G401.6 (cell line): Measurements from ENCODE around the gene CCDC17.

Experiments used
- FAIRE-seq: peaks from 2 replicates; lab custom pipeline; 2012; peaks lifted over from hg19 to GRCh38; lab: Jason Lieb, UNC

Gene CCDC17

DNA sequence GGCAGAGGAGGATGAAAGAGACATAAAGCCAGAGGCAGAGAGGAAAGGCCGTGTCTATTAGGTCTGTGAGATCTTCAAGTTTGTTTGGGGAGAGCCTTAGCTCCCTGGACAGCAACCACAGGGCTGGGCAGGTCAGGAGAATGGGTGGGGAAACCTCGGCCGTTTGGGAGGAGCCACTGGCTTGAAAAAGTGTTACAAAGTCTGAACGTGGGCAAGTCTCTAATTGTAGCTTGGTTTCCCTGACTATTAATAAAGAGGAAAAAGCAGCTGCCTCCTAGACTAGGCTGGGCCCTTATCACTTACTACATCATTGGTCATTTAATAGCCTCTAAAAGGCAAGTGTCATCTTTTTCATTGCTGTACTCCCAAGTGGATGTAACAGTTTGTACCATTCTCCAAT is at the start of gene CCDC17:
TSS of gene CCDC17 (minus strand) at position 83 of the 400 bp plus-strand sequence. CDS start 145 bp downstream, outside the sequence.
- no peak for FAIRE-seq

DNA sequence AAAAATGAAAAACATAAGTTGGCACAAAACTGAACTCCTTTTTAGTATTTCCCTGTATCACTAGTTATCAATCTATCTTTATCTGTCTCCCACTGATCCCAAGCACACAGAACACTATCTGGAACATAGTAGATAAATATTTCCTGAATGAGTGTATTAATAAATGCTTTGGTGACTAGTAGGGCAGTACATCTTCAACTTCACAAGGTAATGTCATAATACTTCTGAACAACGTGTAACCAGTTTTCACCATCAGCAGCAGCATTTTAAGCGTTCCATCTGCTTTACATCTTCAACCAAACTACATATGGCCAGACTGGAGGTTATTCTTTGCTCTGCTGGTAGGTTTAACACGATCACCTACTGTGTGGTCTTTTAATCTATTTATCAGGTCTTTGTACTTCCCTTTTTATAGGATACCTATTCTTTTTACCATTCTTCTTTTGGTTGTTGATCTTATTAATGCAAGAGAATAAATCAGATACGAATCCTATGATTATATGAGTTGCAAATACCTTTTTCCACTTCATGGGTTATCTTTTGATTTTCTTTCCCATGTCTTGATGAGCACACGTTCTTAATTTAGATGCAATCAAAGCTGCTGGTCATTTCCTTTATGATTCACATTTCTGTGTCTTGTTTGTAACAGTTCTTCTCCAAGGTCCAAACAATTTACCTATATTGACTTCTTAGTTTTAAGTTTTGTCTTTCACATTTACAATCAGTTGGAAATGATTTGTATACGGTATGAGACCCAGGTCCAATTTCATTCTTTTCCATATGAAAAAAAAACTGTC is 46.2 kb upstream of the CCDC17 start:
- no peak for FAIRE-seq

DNA sequence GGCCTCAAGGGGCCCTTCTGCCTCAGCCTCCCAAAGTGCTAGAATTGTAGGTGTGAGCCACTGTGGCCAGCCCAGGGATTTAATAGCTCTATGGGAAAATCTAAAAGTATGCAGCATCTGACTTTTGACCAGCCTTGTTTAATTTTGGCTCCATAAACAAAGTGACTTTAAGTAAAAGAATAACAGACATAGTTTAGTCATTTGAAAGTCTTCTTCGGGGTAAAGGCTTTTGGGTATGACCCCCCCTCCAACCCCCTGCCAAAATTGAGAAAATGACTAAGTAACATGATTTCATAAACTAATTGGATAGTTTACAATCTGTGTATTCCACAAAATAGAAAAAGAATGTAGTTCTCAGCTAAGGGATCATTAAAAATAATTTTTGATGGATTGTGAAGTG is 45.5 kb upstream of the CCDC17 start:
- FAIRE-seq, result no peak

DNA sequence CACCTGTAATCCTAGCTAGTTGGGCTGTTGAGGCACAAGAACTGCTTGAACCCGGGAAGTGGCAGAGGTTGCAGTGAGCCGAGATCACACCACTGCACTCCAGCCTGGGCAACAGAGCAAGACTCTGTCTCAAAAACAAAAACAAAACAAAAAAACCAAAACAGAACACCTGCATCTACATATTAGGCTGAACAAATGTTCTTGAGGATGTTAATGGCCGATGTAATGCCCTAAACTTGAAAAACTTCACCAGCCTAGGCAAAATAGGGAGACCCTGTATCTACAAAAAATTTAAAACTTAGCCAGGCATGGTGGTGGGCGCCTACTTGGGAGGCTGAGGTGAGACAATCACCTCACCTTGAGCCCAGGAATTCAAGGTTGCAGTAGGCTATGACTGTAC is 44.7 kb upstream of the CCDC17 start:
- no peak for FAIRE-seq

DNA sequence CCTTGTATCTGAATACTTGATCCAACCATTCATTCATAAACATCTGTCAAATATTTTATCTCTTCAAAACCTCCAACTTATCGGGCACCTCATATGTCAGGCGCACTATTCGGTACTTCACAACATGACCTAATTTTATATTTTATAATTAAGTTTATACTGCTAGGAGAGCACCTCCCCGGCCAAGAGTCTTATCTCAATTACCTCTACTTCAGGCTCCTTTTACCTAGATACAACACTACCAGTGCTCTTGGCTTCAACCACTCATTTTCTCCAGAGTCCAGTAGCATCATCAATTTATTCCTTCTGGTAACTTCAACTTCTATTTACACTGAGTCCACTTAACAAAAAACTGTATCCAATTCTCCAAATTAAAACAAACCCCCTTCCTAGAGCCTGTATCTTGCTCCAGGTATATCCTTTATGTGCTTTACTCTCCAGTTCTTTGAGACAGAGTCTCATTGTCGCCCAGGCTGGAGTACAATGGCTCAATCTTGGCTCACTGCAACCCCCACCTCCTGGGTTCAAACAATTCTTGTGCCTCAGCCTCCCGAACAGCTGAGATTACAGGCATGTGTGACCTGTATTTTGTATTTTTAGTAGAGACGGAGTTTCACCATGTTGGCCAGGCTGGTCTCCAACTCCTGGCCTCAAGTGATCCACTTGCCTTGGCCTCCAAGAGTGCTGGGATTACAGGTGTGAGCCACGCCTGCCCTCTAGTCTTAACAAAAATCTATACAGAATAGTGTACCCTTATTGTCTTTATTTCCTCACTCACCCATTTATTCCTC is 43.7 kb upstream of the CCDC17 start:
- no peak for FAIRE-seq

DNA sequence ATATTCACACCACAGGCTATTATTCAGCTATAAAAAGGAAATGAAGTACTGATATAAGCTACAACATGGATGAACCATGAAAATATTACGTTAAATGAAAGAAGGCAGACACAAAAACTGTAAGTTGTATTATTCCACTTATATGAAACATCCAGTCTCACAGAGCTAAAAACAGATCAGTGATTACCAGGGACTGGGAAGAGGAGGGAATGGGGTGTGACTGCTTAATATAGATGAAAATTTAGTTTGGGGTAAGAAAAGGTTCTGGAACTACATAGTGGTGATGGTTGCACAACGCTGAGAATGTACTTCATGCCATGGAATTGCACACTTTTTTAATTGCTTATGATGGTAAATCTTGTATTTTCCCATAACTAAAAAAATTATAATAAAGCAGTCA is 43.0 kb upstream of the CCDC17 start:
- FAIRE-seq, result no peak

DNA sequence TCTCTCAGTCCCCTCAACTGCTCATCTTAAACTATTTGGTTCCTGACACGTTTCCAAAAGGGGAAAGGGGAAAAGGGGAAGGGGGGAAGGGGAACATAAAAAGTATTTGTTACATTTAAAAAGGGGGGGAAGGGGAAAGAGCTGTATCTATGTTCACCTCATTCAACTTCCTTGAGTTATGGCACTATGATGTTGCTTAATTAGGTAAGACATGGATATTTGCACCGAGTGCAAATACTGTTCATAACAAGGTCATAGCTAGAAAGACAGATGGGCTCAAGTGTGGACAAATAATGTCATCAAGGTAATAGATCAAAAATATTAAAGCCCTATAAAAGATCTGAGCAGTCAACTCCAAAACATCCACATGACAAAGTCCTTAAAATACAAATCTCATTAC is 36.5 kb upstream of the CCDC17 start:
- FAIRE-seq, result no peak

DNA sequence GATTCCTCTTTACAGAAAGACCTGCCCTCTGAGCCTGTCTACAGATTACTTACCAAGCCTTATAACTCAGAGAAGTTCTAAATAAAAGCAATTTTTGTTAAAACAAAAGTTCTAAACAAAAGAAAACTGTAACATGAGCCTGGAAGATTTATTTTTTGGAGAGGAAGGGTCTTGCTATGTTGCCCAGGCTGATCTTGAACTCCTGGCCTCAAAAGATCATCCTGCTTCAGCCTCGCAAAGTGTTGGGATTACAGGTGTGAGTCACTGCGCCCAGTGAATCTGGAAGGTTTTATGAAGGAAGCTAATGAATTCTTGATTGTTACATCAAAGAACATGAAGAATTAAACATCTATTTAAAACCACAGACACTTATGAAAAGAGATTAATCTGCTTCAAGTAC is 35.4 kb upstream of the CCDC17 start:
- no peak for FAIRE-seq

DNA sequence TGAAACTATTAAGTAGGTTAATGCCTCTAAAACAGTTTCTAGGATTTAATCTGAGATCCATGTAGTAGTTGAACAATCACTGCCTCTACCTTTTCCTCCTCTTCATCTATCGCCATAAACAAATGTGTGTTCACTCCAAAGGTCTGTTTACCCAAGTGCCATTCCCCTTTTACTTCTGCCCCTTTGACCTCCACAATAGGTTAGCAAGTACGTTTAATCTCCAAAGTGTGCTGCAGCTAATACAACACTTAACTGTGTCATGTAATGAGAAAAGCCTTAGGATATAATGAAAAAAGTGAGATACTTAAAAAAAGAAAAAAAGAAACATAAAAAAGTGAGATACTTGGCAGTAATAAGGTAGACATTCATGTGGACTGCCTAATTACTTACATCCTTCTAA is 34.3 kb upstream of the CCDC17 start:
- FAIRE-seq, result no peak

DNA sequence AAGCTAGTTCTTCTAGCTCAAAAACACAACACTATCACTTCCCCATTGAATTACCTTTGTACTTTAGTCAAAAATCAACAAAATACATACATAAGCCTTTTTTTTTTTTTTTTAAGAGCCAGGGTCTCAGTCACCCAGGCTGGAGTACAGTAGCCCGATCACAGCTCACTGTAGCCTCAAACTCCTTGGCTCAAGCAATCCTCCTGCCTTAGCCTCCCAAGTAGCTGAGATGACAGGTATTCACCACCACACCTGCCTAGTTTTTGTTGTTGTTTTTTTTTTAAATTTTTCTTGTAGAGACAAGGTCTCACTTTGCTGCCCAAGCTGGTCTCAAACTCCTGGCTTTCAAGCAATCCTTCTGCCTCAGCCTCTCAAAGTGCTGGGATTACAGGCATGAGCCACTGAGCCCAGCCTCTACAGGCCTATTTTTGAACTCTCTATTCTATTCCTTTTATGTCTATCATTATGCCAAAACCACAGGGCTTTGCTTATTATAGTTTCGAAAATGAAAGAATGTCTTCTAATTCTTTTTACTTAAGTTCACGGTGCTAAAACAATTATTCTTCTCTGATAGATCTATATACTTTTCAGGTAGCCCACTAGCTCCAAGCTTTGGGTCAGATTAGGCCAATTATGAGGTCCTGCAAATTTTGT is 32.8 kb upstream of the CCDC17 start:
- no peak for FAIRE-seq

DNA sequence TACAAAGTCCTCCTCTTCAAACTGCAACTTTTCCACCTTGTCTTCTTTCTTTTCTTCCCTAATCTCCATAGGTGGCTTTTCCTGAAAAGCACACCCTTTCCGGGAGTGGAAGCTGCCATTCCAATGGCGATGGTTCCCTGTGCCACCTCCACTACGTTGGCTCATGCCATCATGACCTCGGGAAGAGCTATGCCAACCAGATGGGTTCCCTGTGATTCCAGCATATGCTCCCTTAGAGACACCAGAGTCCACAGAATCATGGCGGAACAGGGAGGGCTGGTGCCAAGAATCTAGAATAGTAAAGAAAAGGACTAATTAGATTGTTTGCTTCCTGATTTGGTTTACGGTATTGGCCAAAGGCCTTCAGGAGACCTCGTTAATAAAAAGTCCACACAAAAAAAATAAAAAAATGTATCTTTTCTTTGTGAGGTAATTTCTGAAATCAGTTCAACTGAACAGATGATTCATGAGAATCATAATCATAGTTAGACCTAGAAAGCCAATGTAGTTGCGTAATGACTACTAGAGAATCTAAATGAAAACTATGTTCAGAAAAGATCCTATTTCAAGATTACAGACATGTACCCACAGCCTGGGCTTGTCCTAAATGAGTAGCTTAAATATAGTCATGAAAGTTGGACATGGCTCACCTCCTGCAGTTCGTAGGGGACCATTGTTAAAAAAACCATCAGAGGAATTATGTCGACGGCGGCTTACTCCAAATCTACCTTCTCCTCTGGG is 30.9 kb upstream of the CCDC17 start:
- FAIRE-seq, result no peak

DNA sequence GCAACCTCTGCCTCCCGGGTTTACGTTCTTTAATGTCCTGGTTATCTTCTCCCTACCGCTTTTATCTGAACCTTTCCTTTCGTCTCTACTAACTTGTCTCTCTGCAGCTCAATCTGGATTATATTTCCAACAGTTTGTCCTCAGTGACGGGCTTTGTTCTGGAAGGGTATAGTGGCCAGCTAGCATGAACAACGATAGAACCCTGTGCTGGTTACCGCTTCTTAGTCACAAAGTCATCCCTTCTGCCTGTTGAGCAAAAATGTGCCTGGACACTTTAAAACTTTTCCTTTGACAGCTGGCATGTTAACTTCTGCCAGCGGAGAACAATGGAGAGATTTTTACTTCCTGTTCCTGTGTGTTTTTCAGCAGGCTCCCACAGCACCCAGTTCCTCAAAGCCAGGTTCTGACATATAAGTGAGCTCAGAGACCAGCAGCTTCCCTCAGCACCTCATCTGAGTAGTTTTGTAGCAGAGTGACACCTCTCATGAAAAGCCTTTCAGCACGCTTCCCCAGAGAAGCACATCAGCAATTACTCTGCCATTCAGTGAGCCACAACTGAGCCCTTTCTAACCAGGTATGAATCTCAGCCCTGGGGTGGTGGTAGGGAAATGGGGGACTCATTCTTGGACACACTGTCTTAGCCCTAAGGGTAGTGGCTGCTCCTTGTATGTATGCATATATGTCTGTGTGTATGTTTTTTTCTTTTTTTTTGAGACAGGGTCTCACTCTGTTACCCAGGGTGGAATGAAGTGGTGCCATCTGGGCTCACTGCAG is 23.6 kb upstream of the CCDC17 start:
- no peak for FAIRE-seq

DNA sequence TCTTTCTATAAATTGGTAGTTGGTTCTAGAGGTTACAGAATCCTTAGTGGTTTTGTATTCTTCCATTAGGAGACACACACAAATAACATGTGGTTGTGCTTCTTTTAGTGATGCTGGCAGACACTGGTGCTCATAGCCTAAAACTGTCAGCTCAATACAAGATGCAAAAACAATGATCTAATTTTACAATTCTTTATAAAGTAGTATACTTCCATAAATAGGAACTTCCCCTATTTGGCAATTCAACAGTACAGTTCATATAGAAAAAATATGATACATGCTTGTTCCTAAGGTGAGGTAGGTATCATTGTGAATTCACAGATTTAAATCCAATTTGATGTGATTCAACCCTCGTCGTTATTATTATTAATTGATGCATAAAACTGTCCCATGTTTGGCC is 20.8 kb upstream of the CCDC17 start:
- FAIRE-seq, result no peak

DNA sequence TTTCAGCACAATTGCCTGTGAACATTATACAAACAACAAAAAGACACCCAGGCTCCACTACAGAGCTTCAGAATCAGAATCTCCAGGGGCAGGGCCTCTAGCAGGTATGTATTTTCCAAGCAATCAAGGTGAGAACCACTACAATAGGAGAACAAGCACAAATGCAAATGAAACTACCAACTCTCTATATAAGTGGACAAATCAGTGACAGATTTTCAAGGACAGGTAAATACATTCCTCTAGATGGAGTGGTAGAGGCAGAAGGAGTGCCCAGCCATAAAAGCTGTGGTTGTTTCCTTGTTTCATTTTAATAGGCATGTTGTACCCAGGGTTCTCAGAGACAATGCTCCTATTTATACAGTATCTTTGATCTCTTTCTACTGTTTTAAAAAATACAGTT is 20.1 kb upstream of the CCDC17 start:
- no peak for FAIRE-seq

DNA sequence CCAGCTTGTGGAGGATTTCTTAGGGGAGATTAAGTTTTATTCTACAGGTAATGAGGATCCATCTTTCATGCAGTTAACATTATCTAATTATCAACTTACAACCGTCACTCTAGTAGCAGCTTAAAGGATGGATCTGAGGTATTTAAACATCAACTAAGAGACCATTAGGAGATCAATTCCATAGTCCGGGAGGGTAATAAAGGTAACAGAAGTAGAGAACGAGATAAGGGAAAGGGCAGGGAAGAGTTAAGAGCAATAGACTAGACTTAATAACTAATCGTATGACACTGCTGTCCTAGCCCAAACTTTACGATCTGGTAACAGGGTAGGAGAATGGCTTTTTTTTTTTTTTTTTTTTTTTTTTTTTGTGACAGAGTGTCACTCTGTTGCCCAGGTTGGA is 19.5 kb upstream of the CCDC17 start:
- no peak for FAIRE-seq

DNA sequence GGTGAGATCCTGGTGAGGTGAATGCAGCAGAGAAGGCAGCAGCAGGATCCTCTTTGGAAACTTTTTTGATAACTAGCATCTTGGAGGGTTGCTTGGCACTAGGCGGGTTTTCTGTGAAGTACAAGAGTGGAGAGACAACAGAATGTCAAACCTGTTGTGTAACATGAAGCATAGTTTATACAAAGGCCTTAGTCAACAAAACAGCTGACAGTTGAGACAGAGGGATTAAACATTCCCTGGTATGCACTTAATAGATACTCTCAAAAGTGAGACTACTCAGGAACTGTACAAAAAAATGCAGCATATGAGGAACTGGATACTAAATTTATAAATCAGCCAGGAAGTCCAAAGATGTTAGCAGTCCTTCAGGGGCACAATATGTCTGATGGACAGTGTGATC is 16.4 kb upstream of the CCDC17 start:
- FAIRE-seq, result no peak

DNA sequence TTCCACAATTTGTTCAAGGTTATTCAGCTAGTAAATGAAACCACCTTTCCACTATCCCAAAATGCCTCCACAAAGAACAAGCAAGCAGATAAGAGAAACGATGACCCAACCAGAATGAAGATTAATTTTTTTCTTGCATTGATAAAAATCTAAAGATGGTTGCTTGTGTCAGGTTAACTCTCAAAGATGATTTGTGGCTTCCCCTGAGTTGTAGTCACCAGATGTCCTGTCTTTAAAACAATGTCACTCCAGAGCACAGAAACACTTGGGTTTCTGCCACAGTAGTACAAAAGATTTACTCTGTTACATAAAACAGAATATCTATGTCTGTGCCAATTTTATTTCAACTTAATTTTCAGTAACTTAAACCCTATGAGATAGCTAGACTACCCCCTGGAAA is 11.4 kb upstream of the CCDC17 start:
- FAIRE-seq, result no peak

DNA sequence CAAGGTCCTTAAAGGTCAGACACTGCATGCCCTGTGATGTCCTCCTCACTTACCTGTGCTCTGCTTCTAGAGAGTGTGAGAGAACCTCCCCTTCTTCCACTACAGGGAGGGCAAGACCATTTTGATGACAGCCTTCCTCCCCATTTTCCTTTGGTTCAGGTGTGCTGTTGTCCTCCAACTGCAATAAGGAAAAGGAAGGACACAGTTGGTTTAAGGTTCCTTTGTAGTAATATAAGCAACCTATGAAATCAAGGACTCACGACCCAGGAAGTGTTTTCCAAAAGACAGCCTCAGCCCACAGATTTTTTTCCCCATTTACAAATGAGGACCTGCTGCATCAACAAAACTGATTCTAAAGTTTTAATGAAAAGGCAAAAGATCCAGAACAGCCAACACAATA is 6.6 kb upstream of the CCDC17 start:
- no peak for FAIRE-seq

DNA sequence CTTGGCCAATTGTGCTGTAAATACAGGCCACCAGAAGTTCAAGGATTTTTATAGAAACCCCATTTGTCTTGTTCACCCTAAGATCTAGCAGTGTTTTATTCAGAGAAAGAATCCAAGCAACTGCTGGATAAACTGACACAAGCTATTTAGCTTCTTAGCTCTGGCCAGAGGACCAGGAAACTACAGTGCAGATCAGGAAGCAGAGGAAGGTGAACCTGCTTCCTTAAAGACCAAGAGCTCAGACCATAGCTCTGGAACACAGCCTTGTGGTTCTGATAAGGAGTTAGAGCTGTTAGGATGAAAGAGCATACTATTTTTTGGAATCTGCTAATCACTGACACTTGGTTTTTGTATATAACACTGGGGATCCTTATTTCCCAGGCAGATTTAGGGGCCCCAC is 5.2 kb upstream of the CCDC17 start:
- FAIRE-seq, result no peak

DNA sequence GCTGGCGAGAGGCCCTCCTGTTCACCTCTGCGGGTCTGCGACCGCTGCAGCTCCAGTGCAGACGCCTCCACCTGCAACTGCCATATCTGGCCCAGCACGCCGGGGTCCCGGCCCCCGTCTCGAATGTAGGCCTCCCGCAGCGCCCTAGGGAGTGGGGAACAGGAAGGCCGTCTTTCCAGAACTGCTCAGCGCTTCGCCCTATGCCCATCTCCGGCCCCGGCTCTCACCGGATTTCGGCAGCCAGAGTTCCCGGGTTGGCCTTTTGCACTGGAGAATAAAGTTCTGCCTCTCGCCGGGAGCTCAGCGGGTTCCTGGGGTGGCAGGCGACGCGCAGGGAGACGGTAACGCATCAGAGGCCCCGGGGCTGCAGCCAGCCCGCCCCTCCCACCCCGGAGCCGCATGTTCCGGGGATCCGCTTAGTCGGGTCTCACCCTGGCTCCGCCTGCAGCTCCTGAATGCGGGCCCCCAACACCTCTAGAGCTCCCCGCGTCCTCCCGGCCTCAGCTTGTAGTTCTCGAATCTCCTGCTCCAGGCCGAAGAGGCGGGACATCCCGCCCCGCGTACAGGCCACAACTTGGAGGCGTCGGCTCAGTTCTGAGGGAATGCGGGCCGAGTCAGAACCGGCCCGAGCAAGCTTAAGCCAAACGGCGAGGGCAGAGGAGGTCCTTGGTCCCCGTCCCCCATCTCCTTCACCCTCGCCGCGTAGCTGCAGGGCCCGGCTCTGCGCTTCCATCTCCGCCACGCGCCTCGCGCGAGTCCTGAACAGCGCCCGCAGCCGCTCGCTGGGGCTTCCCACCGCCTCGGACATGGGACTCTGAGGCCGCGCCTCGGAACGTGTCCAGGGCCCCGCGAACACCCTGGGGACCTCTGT is 1.1 kb downstream of the CCDC17 start:
- no peak for FAIRE-seq
